Breast epithelium (tissue), 4 donors: Measurements from ENCODE around the gene FIGLA. TPM values are rescaled to one million over a fixed set of nuclear protein-coding genes. Genes with fewer than 3 reads are reported as not detected.

Source experiments
- DNase-seq, 2 donors: peaks; one replicate each; pipeline ENCODE4 v3.0.0-alpha.2; 2019; ENCODE audit warnings: low spot score in 2 of 2
- H3K27ac ChIP-seq, 2 donors: fragments of 200-600 bp; sonication (generic) in 1 of 2; one replicate each; pipeline ENCODE4 v1.5.1; 2016 to 2019; ENCODE audit warnings: mild to moderate bottlenecking in 1 of 2
- H3K27me3 ChIP-seq, 2 donors: fragments of 200-600 bp; sonication (generic) in 1 of 2; one replicate each; pipeline versions ENCODE4 v1.5.1 to v1.6.0; 2017 to 2019; ENCODE audit warnings: control low read depth in 1 of 2, mild to moderate bottlenecking in 1 of 2
- H3K36me3 ChIP-seq: fragments of 200-600 bp; one replicate; pipeline ENCODE4 v1.5.1; 2019
- H3K4me1 ChIP-seq, 2 donors: fragments of 200-600 bp; sonication (generic); one replicate each; pipeline ENCODE4 v1.5.1; 2016 to 2019; ENCODE audit warnings: control low read depth in 1 of 2
- H3K4me3 ChIP-seq, 3 donors: fragments of 200-600 bp; sonication (generic); 1 replicate in 2 of 3; 2 replicates in 1 of 3; pipeline ENCODE4 v1.5.1; 2016 to 2019; ENCODE audit warnings: mild to moderate bottlenecking in 3 of 3, moderate library complexity in 2 of 3
- H3K9me3 ChIP-seq, 2 donors: fragments of 200-600 bp; sonication (generic) in 1 of 2; one replicate each; pipeline ENCODE4 v1.5.1; 2016 to 2019; ENCODE audit warnings: control low read depth in 1 of 2
- POLR2A ChIP-seq: fragments of 450-650 bp; IDR thresholded peaks from one replicate; pipeline ENCODE4 v1.6.1; 2016; ENCODE audit warnings: antibody characterized with exemption, mild to moderate bottlenecking, moderate library complexity
- POLR2AphosphoS5 ChIP-seq, 3 donors: sonication (generic); formaldehyde crosslinking; IDR thresholded peaks; one replicate each; pipeline ENCODE4 v1.6.1; 2017; ENCODE audit warnings: antibody characterized with exemption in 3 of 3
- intact Hi-C: fragments of 100-400 bp; cut with DNase I; formaldehyde crosslinking; loops from one replicate; pipeline ENCODE4 v1.15.1; 2023; ENCODE audit warnings: low total_unique reads
- total RNA-seq, 3 donors: library from RNA; depleted of rRNA; stranded (reverse); fragments of >200 nt; gene quantifications; one replicate each; pipeline ENCODE4 v1.1.0, GENCODE V29; 2016
- TF ChIP-seq, protein P1 (sequence below), 3 donors: fragments of 450-650 bp; IDR thresholded peaks; one replicate each; pipeline ENCODE4 v1.5.1; 2016 to 2017; ENCODE audit warnings: antibody characterized with exemption in 3 of 3, mild to moderate bottlenecking in 3 of 3, moderate library complexity in 3 of 3

FIGLA gene
- total RNA-seq, 3 donors from 2014 or later, result not detected

DNA sequence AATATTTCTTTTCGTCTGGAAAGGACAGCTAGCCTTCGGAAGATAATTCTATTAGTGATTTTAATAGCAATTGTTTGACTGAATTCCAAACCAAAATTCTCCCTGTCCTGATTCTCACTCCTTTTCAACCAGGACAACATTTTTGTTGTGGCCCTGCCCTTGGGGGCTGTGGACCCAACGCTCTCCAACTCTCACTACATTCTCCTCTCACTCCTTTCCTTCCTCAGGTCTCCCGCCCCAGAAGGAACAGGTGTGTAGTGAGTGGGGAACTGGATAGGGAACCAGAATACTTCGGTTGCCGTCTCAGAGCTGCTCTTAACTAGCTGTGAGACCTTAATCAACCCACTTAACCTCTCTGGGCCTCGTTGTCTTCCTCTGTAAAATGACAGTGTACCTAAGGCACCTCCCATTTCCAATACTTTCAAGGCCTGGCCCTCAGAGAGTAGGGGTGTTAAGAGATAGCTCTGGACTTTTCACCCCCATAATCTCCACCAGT lies 21.8 kb downstream of the FIGLA start:
- Histone ChIP-seq H3K27ac (no peak overlapping the region), H3K4me3 (peak overlapping the region in 2 of 3 donors; percentile 52 to 60), H3K36me3 (no peaks in the 10 kb centered on the region), H3K27me3 (peaks cover 5 to 33% of the 10 kb centered on the region in 2 donors), H3K9me3 (no peaks in the 10 kb centered on the region), H3K4me1 (peaks cover 0 to 6% of the 10 kb centered on the region in 2 donors)
- intact Hi-C loops, result no loop called here
- DNase-seq, result no peak
- TF ChIP-seq, protein P1, sequence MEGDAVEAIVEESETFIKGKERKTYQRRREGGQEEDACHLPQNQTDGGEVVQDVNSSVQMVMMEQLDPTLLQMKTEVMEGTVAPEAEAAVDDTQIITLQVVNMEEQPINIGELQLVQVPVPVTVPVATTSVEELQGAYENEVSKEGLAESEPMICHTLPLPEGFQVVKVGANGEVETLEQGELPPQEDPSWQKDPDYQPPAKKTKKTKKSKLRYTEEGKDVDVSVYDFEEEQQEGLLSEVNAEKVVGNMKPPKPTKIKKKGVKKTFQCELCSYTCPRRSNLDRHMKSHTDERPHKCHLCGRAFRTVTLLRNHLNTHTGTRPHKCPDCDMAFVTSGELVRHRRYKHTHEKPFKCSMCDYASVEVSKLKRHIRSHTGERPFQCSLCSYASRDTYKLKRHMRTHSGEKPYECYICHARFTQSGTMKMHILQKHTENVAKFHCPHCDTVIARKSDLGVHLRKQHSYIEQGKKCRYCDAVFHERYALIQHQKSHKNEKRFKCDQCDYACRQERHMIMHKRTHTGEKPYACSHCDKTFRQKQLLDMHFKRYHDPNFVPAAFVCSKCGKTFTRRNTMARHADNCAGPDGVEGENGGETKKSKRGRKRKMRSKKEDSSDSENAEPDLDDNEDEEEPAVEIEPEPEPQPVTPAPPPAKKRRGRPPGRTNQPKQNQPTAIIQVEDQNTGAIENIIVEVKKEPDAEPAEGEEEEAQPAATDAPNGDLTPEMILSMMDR (IDR thresholded peaks at IDR 0.05), result no peak
- TF ChIP-seq POLR2A, result no peak
- TF ChIP-seq POLR2AphosphoS5 (IDR thresholded peaks at IDR 0.05), result no peak

DNA sequence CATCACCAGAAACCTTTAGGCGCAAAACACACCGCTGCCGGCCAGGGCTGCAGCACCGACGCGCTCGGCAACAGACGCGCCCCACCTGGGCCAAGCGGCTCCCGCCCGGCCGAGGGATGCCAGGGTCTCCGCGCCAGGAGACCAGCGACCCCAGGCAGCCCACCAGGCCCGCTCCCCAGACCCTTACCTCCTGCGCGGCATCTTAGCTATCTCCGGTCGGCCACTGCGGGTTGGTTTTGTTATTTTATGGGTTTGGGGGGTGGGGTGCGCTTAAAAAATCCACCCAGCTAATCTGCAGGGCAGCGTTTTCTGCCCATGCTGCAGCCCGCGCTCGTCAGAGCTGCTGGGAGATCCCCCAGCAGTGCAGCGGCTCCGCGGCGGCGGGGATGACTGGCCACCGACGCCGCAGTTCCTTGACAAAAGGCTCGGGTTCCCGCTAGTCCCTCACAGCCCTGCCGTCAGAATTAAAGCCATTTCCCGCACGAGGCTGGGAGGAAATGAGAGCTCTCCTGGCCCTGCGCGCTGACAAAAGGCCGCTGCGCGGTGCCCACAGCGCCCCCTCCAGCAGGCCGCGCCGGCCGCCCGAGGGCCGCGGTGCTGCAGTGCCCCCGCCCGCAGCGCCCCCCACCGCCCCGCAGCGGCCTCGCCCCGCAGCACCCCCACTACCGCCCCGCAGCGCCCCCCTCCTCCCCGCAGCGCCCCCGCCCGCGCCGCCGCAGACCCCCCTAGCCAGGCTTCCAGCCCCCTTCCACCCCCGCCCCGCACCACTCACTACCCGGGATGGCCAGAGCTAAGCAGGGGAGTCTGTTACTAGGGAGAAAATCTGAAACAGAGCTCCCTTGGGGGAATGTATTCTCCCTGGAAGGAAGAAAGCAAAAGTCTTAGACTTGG lies 22.5 kb downstream of the FIGLA start, which contains the start of gene ADD2:
ADD2 (minus strand) TSS at position 502 of the 891 bp plus-strand sequence. CDS start 61,792 bp downstream, outside the sequence.
- DNase-seq, result no peak
- Histone ChIP-seq H3K36me3 (no peaks in the 10 kb centered on the region), H3K4me3 (peak within 1 kb of the TSS; percentile 43 to 60 (median 52)), H3K4me1 (peaks cover 0 to 6% of the 10 kb centered on the region in 2 donors), H3K9me3 (no peaks in the 10 kb centered on the region), H3K27me3 (peaks cover 5 to 33% of the 10 kb centered on the region in 2 donors), H3K27ac (peak within 1 kb of the TSS in 1 of 2 donors; percentile 30)
- TF ChIP-seq POLR2AphosphoS5 (IDR thresholded peaks at IDR 0.05) (no peak), POLR2A (no peak)
- TF ChIP-seq, protein P1 (IDR thresholded peaks at IDR 0.05), result no peak
- intact Hi-C loops, result no loop called here

GRCh38 chr2:70767079-70767698 lies 23.3 kb downstream of the FIGLA start:
- Histone ChIP-seq H3K9me3 (no peaks in the 10 kb centered on the region), H3K27ac (peak overlapping the region in 1 of 2 donors; percentile 30)
- intact Hi-C loops, result no loop called here

DNA sequence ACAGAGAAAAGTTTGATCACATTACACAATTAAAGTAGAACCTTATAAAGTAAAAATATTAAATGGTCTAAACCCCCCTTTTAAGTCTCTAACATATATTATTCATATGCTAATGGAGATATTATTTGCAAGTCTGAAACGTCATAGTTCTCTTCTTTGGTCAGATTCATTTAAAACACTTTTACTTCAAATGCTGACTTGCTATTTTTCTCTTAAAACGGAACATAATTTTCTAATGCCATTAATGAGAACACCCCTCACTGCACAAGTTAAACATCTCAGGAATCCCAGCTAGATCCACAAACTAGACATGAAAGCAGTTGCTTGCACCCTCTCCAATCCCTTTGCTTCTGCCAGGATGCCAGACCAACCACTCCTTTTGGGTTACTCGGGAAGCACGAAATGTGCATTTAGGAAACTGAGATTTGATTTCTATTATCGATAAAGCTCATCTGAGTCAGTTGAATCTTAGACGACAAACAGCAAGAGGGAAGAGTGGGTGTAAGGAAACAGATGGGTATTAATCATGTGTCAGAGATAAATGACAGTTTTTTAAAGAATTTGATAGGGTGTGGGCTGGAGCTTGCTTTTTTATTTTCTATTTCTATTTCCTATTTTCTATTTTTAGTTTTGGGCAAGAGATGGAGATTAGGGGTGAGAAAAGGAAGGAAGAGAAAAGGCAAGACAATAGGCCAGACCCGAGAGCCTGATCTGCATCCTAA lies 23.9 kb downstream of the FIGLA start:
- TF ChIP-seq POLR2A (no peak), POLR2AphosphoS5 (IDR thresholded peaks at IDR 0.05) (no peak)
- TF ChIP-seq, protein P1 (IDR thresholded peaks at IDR 0.05), result no peak
- H3K4me3 ChIP-seq, result peak overlapping the region; percentile 43 to 60 (median 52)
- H3K4me1 ChIP-seq, result peaks cover 0 to 6% of the 10 kb centered on the region in 2 donors
- no peak for DNase-seq
- no peaks in the 10 kb centered on the region for H3K9me3 ChIP-seq
- intact Hi-C loops, result no loop called here
- H3K36me3 ChIP-seq, result no peaks in the 10 kb centered on the region
- no peak overlapping the region for H3K27ac ChIP-seq
- peaks cover 5 to 33% of the 10 kb centered on the region in 2 donors for H3K27me3 ChIP-seq

More at GRCh38 chr2:70767079-70767698, 23.3 kb downstream of the FIGLA start:
- Histone ChIP-seq H3K27me3 (peaks cover 5 to 33% of the 10 kb centered on the region in 2 donors), H3K4me3 (peak overlapping the region; percentile 43 to 60 (median 52)), H3K4me1 (peaks cover 0 to 6% of the 10 kb centered on the region in 2 donors), H3K36me3 (no peaks in the 10 kb centered on the region)
- TF ChIP-seq, protein P1 (IDR thresholded peaks at IDR 0.05), result no peak
- TF ChIP-seq POLR2A (no peak), POLR2AphosphoS5 (IDR thresholded peaks at IDR 0.05) (no peak)
- DNase-seq, result no peak
